Activated effector memory CD4-positive, alpha-beta T cell treated with Interleukin-2 at 50 U/mL for 16 hours (primary cell): ENCODE results near the gene IFT43.
"Not testable (repeated sequence)": the region's sequence is repeated elsewhere in the genome, so short reads cannot be mapped to it uniquely, and the experiment has no call there.

ENCODE experiments used
- DNase-seq: peaks from one replicate; pipeline ENCODE4 v3.0.0-alpha.2; 2020

Gene IFT43

DNA sequence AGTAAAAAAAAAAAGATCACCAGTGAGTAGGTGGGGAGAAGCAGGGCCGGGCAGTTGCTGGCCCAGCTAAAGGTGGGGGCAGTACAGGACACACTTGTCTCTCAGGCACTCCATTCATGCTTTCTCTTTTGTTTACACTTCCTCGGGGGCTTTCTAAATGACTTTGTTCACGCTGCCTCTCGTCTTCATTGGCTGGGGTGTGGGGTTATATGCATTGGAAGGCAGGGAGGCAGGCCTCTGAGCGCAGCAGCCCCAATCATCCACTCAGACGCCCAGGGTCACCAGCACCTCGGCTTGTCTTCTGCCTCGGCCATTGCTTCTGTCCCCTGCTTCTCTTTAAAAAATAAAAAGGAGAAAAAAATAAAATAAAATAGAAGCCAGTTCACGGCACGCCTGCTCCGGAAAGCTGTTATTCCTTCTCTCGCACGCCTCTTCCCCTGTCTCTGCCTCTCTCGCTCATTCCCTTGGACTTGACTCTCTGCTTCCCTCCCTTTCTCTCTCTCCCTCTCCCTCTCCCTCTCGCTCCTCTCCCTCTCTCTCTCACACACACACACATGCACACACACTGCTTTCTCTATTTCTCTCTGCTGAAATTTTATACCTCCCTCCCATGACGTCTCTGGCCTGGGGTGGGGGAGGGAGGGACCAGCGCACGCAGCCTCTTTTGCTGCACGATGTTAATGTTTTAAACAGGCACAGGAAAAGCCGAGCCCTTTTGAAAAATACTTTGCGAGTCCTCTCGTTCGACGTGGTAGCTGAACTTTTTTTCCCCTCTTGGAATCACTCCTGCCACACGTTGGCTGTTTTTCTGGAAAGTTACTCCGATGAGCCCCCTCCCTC lies 3.9 kb upstream of the IFT43 start, which contains the start of gene TGFB3:
Gene TGFB3, minus strand, starts transcription at position 570 of the 840 bp plus-strand sequence. CDS start 1,102 bp downstream, outside the sequence.
- peak; percentile 42 for DNase-seq

- peak; percentile 73 for DNase-seq
Observed at GRCh38 chr14:75982266-75983018, 3.1 kb upstream of the IFT43 start.

GRCh38 chr14:75983019-75983358 lies 2.6 kb upstream of the IFT43 start:
- no peak for DNase-seq

GRCh38 chr14:75984674-75985073 lies 889 bp upstream of the IFT43 start:
- DNase-seq, result no peak

GRCh38 chr14:75986439-75986765 lies 839 bp downstream of the IFT43 start:
- DNase-seq, result no peak

- DNase-seq, result no peak
Observed at GRCh38 chr14:75987201-75987970, 1.8 kb downstream of the IFT43 start.

- DNase-seq, result no peak
Observed at GRCh38 chr14:75989134-75989533, 3.6 kb downstream of the IFT43 start.

DNA sequence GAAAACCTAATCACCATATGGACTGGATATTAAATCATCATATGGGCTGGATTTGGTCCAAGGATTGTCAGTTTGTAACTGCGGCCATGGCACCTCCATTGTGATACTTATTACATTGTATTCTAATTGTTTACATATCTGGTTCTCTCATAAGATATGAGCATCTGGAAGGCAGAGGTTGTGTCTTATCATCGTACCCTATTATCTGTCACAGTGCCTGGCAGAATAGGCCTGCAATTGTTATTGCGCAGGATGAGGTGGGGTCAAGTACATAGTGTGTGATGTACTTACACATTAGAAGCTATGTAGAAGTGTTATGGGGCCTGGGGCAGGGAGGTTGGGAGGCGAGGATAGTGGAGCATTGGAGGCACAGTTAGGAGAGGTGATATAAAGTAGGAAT lies 4.7 kb downstream of the IFT43 start:
- DNase-seq, result no peak

GRCh38 chr14:75991753-75992152 lies 6.2 kb downstream of the IFT43 start:
- DNase-seq, result no peak

DNA sequence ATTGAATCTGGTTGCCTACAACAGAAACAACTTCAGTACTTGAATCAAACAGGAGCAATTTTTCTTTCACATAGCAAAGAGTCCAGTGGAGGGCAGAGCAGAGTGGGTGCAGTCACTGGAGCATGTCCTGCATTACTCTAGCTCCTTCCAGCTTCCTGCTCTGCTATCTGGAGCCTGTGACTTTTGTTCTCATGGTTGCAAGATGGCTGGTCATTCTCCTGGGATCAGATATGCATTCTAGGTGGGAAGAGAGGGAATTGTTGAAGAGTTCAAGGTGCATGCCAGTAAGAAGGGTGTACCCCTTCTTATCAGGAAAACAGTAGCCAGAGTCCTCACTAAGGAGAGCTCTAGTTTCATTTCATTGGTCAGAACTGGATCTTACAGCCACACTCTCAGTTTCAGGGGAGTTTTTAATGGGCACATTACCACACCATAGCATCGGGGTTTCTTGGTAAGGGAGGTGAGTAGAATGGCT lies 8.0 kb downstream of the IFT43 start:
- DNase-seq, result no peak

DNA sequence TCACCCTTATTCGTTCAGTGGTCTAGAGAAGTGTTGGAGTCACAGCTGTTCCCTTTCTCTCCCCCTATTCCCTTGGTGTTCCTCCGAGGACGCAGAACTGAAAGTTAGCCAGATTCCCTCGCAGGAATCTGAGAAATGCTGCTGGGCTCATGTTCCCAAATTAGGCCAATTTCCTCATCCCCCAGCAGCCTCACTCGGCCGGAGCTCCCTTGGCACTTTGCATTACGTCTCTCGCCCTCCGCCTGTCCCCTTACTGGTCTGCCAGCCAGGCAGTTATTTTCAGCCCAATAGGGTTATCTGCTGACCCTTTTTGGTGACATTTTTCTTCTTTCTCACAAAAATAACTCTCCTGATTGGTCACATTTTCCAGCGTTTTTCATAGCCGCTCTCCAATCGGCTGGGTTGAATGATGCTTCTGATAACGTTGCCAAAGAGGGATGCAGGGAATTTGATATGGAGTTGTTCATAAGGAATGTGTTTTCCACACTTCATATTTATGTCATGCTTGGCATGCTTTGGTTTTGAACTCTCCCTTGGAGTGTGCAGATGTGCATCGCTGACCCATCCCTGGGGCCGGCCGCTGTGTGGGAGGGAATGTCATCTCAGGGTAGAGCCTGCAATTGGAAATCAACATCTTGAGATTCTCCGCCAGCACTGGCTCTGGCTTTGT lies 9.9 kb downstream of the IFT43 start:
- no peak for DNase-seq

DNA sequence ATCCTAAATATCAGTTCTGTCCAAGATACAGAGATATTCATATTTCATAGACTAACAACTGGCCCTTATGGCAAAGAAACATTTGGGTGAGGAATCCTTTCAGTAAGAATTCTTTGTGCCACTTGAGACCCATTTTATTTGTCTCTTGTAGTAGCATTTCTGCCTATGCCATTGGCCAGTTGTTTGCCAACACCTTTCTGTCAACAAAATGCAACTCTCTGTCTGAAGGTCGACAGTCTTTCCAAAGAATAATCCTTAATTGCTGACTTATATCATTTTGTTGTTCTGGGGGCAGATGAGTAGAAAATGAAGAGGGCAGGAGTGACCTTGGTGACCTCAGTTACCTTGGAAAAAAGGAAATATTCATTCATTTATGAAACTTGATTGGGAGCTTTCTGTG lies 10.9 kb downstream of the IFT43 start:
- no peak for DNase-seq

DNA sequence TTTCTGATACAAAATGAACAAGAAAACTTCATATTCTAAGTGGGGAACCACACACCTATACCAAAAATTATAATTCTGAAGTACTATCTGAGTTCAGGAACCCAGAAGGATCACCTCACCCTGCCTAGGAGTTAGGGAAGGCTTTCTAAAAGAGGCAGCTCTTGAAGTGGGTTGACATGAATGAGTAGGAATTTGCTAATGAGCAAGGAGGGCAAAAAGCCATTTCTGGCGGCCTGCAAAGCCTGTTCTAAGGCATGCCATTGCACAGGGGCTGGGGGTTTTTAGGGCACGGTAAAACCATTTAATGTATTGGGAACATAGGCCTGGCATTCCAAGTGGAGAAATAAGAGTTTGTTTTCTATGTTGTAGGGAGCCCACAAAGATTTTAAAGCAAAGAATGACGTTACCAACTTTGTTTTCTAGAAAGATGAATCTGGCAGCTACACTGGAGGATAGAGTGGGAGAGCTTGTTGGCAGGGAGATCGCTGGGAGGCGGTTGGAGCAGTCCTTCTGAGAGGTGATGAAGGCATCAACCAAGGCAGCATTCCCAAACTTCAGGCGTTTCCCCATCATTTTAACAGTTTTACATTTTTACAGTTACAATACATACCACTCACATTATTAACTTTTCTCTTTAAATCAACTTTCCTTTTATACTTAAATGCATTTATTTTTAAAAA lies 14.1 kb downstream of the IFT43 start:
- no peak for DNase-seq

DNA sequence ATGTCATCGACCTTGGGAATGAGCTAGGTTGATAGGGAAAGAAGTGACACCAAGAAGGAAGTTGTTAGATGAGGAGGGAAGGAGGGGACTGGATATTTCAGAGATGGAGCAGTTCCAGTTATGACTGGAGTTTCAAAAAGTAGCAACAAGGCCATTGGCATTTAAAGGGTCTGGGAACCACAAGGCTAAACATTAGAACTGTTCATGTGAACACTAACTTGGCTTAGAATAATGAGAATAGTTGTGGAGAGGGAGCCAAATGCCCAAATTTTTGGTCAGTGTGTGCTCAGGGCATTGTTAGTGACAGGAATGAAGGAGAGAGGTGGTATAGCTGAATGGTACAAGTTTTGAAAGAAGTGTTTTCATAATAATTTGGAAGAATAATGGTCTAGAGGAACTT lies 16.8 kb downstream of the IFT43 start:
- no peak for DNase-seq

- DNase-seq, result no peak
Observed at GRCh38 chr14:76006253-76006652, 20.7 kb downstream of the IFT43 start.

DNA sequence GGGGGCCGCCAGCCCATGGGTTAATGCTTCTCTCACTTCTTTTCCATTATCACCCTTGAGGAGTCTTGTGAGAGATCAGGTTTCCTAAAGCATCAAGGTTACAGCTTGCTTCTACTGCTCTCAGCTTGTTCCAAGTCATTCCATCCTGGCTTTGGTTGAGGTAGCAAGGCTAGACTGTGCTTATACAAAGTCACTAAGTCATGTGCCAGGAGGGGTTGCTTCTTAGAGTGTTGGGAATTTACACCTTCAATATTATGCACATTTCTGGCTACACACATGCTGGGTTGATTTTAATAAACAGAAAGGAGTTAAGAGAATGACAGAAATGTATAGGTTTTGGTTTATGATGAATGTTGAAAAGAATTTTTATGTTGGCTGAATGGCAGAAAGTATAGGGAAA lies 21.8 kb downstream of the IFT43 start:
- no peak for DNase-seq

DNA sequence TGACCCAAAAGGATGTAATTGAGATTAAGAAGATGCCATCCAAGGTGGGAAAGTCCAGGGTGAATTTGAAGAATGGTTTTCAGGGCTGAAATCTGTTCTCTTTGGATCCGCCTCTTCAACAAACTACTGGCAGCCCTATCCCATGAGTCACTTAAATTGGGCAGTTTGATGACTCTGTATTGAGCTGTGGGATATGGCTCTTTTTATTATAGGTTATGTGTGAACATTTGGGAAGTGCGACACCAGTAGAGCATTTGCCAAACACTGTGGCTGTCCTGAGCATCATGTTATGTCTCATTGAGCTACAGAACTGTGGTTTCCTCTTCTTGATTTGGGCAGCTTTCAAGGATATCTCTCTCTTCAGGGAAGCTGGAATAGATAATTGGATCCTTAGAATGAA lies 22.3 kb downstream of the IFT43 start:
- no peak for DNase-seq

DNA sequence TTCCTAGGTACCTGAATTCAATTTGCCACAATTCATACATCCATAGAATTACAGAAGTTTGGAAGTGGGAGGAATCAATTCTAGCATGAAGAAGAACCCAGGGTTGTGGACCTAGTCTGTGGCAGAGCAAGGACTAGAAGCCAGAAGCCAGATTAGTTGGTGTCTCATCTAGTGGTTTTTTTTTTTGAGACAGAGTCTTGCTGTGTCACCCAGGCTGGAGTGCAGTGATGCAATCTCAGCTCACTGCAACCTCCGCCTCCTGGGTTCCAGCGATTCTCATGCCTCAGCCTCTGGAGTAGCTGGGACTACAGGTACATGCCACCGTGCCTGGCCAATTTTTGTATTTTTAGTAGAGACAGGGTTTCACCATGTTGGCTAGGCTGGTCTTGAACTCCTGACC lies 24.1 kb downstream of the IFT43 start:
- not testable (repeated sequence) for DNase-seq

GRCh38 chr14:76011930-76012329 lies 26.4 kb downstream of the IFT43 start:
- DNase-seq, result no peak

DNA sequence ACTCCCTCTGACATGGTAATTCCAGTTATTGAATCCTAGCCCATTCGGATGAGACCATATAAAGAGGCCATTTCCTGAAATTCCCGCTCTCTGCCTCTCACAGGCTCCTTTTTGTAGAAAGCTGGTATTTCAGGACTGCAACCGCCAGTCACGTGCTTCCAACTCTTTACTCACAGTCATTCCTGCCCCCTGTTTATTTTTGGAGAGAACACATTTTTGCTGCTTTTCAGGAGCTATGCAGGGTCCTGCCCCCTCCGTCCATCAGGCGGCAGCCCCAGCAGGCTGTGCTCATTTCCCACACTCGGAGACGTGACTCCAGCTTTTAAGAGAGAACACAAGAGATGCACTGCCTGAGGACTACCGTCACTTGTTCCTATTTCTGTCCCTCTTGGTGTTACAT lies 26.8 kb downstream of the IFT43 start:
- no peak for DNase-seq

DNA sequence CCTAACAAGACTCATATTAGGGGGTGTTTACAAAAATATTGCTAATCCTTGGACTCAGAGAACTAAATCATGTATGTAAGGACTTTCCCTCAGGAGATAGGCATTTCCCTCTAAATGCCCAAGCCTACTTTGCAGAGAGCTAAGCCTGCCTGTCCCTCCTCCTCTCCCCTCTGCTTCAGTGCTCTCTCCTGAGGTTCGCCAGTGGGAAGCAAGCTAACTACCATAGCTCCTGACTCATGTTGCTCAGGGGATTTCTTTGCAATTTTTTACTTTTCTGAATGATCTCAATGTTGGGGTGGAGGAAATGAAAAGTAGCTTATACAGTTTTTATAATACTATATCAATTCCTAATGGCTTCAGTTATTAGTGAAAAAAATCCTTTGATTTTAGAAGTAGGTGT lies 29.6 kb downstream of the IFT43 start:
- no peak for DNase-seq

- no peak for DNase-seq
Observed at GRCh38 chr14:76015668-76016067, 30.1 kb downstream of the IFT43 start.
